Trophoblast cell (in vitro differentiated cells and primary cell): ENCODE results near the gene ATF7IP2.
"Not testable (repeated sequence)": the region's sequence is repeated elsewhere in the genome, so short reads cannot be mapped to it uniquely, and the experiment has no call there.

ENCODE experiments used
- DNase-seq, 2 donors: peaks; one replicate each; pipeline ENCODE4 v3.0.0-alpha.2; 2016
- H2AFZ ChIP-seq: 2 replicates; pipeline ENCODE4 v1.6.1; 2013; ENCODE audit warnings: low read length, moderate library complexity, mild to moderate bottlenecking; ENCODE audit not compliant: insufficient read depth, poor library complexity
- H2AK5ac ChIP-seq: 2 replicates; pipeline ENCODE4 v1.6.1; 2013; ENCODE audit warnings: mild to moderate bottlenecking, low read length
- H2BK120ac ChIP-seq: 2 replicates; pipeline ENCODE4 v1.6.1; 2013; ENCODE audit warnings: low read length, mild to moderate bottlenecking, moderate library complexity; ENCODE audit not compliant: insufficient read depth, poor library complexity
- H2BK12ac ChIP-seq: 2 replicates; pipeline ENCODE4 v1.6.1; 2013; ENCODE audit warnings: mild to moderate bottlenecking, low read length, moderate library complexity
- H2BK5ac ChIP-seq: 2 replicates; pipeline ENCODE4 v1.6.1; 2013; ENCODE audit warnings: low read length, low read depth, moderate library complexity, mild to moderate bottlenecking; ENCODE audit not compliant: poor library complexity
- H3K14ac ChIP-seq: 2 replicates; pipeline ENCODE4 v1.6.1; 2013; ENCODE audit warnings: mild to moderate bottlenecking, low read length
- H3K18ac ChIP-seq: 2 replicates; pipeline ENCODE4 v1.6.1; 2013; ENCODE audit warnings: mild to moderate bottlenecking, low read length
- H3K23ac ChIP-seq: 2 replicates; pipeline ENCODE4 v1.6.1; 2013; ENCODE audit warnings: low read length
- H3K27ac ChIP-seq: 2 replicates; pipeline ENCODE4 v1.5.1; 2013; ENCODE audit warnings: low read depth, mild to moderate bottlenecking, inconsistent platforms, low read length, moderate library complexity
- H3K27me3 ChIP-seq: 2 replicates; pipeline ENCODE4 v1.6.1; 2013; ENCODE audit warnings: inconsistent platforms, mild to moderate bottlenecking, low read length, moderate library complexity; ENCODE audit not compliant: insufficient read depth
- H3K36me3 ChIP-seq, 2 experiments: 1 replicate in 1 of 2; 2 replicates in 1 of 2; pipeline ENCODE4 v1.6.1; 2013; ENCODE audit warnings: low read length in 2 of 2, mild to moderate bottlenecking in 2 of 2, moderate library complexity in 1 of 2; ENCODE audit not compliant: insufficient read depth in 2 of 2, control insufficient read depth in 1 of 2
- H3K4ac ChIP-seq: 2 replicates; pipeline ENCODE4 v1.6.1; 2013; ENCODE audit warnings: low read depth, mild to moderate bottlenecking, low read length, moderate library complexity
- H3K4me1 ChIP-seq, 2 experiments: 1 replicate in 1 of 2; 2 replicates in 1 of 2; pipeline ENCODE4 v1.6.1; 2013; ENCODE audit warnings: low read length in 2 of 2, mild to moderate bottlenecking in 2 of 2, moderate library complexity in 1 of 2; ENCODE audit not compliant: insufficient read depth in 2 of 2, control insufficient read depth in 1 of 2
- H3K4me2 ChIP-seq: 2 replicates; pipeline ENCODE4 v1.6.1; 2013; ENCODE audit warnings: inconsistent platforms, mild to moderate bottlenecking, low read length, moderate library complexity
- H3K4me3 ChIP-seq: 2 replicates; pipeline ENCODE4 v1.5.1; 2013; ENCODE audit warnings: mild to moderate bottlenecking, low read depth, low read length, inconsistent platforms
- H3K79me1 ChIP-seq: one replicate; pipeline ENCODE4 v1.6.1; 2013; ENCODE audit warnings: low read length
- H3K79me2 ChIP-seq: 2 replicates; pipeline ENCODE4 v1.6.1; 2013; ENCODE audit warnings: low read length, mild to moderate bottlenecking; ENCODE audit not compliant: control insufficient read depth, insufficient read depth, poor library complexity
- H3K9ac ChIP-seq: 2 replicates; pipeline ENCODE4 v1.6.1; 2013; ENCODE audit warnings: mild to moderate bottlenecking, low read length
- H3K9me3 ChIP-seq: 2 replicates; pipeline ENCODE4 v1.6.1; 2013; ENCODE audit warnings: low read depth, mild to moderate bottlenecking, control low read depth, inconsistent platforms, low read length; ENCODE audit not compliant: insufficient read depth
- H4K12ac ChIP-seq: 2 replicates; pipeline ENCODE4 v1.6.1; 2013; ENCODE audit warnings: low read depth, mild to moderate bottlenecking, low read length, moderate library complexity
- H4K8ac ChIP-seq: 2 replicates; pipeline ENCODE4 v1.6.1; 2013; ENCODE audit warnings: low read depth, mild to moderate bottlenecking, low read length, moderate library complexity
- H4K91ac ChIP-seq: one replicate; pipeline ENCODE4 v1.6.1; 2013; ENCODE audit warnings: low read depth, mild to moderate bottlenecking, low read length, moderate library complexity
- WGBS: extraction: QIAGEN DNeasy Blood & Tissue Kit; methylation state at CpG from one replicate; pipeline ENCODE4 v1.1.7; 2013; ENCODE audit warnings: missing lambda C conversion rate; ENCODE audit not compliant: insufficient read length, insufficient coverage; ENCODE audit errors: extremely low coverage; 5-methylcytosine and 5-hydroxymethylcytosine counted together

ATF7IP2 gene

DNA sequence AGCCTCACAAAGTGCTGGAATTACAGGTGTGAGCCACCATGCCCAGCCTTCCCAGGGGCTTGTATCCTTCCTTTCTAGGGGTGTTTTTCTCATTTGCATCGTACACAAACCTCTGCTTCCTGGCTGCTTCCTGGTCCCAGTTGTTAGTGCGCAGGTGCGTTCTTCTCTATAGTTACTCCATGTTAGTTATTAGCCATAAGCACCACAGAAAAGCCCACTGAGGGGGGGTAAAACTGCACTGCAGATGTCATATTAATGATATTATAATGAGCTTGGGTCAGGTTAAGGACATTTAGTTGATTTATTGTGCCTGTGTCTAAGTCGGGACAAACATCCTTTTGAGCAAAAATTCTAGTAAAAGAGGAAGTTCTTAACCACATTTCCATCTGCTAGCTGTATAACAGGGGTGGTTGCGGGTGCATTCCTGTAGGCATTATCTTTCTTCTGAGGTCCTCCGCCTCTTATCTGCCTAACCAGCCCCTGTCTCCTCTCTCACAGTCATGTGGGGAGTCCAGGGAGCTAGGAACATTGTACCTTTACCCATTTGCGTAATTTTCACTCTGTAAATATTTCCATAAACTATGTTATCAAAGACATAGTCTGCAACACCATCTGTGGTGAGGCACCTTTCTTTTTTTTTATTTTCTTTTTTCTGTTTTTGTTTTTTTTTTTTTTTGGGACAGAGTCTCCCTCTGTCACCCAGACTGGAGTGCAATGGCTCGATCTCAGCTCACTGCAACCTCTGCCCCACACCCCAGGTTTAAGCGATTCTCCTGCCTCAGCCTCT, 23.6 kb upstream of the ATF7IP2 start:
- Histone ChIP-seq H2AFZ (no peak overlapping the region), H3K36me3 (no peaks in the 10 kb centered on the region), H3K79me2 (no peaks in the 10 kb centered on the region), H3K4me2 (no peak overlapping the region), H2AK5ac (no peak overlapping the region), H4K91ac (no peak overlapping the region), H3K4me3 (no peak overlapping the region), H3K27me3 (no peaks in the 10 kb centered on the region), H3K27ac (no peak overlapping the region), H2BK5ac (no peak overlapping the region), H2BK120ac (no peak overlapping the region), H3K4ac (no peak overlapping the region), H3K4me1 (no peaks in the 10 kb centered on the region), H3K18ac (no peak overlapping the region), H4K12ac (no peak overlapping the region), H2BK12ac (no peak overlapping the region), H3K9me3 (no peaks in the 10 kb centered on the region), H3K79me1 (peaks cover 1% of the 10 kb centered on the region), H3K23ac (no peak overlapping the region), H3K9ac (no peak overlapping the region), H3K14ac (no peak overlapping the region), H4K8ac (no peak overlapping the region)
- no peak for DNase-seq
- WGBS = no CpG with 5 or more reads among the region's 9 CpGs

DNA sequence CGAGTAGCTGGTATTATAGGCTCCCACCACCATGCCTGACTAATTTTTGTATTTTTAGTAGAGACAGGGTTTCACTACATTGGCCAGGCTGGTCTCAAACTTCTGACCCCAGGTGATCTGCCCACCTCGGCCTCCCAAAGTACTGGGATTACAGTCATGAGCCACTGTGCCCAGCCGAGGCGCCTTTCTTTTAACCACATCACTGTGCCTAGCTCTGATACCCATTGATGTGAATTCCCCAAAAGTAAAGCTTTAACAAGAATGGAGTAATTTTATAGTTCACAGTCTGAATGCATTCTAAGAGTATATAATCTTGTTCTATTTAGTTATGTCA, 23.0 kb upstream of the ATF7IP2 start:
- not testable (repeated sequence) for DNase-seq, H3K4me2 ChIP-seq, H3K4ac ChIP-seq, H2AFZ ChIP-seq, H3K9ac ChIP-seq, H4K12ac ChIP-seq, H2AK5ac ChIP-seq, H3K79me1 ChIP-seq, H2BK5ac ChIP-seq, H3K23ac ChIP-seq, H2BK120ac ChIP-seq, H3K27me3 ChIP-seq, H3K4me1 ChIP-seq, H3K27ac ChIP-seq, H4K91ac ChIP-seq, H3K36me3 ChIP-seq, H3K9me3 ChIP-seq, H3K79me2 ChIP-seq, H2BK12ac ChIP-seq, H3K4me3 ChIP-seq, H3K18ac ChIP-seq, H3K14ac ChIP-seq, H4K8ac ChIP-seq
- WGBS = no CpG with 5 or more reads among the region's 4 CpGs

DNA sequence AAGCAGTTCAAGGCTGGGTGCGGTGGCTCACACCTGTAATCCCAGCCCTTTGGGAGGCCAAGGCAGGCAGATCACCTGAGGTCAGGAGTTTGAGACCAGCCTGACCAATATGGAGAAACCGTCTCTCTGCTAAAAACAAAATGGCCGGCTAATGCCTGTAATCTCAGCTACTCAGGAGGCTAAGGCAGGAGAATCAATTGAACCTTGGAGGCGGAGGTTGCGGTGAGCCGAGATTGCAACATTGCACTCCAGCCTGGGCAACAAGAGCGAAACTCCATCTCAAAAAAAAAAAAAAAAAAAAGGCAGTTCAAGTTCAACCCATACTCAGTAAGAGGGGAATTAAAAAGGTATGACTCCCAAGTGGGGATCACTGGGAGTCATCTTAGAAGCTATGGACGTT, 19.2 kb upstream of the ATF7IP2 start:
- H3K9ac ChIP-seq, H4K91ac ChIP-seq, H3K4ac ChIP-seq, H4K8ac ChIP-seq, H3K36me3 ChIP-seq, H4K12ac ChIP-seq, H3K79me2 ChIP-seq, H3K23ac ChIP-seq, H2BK120ac ChIP-seq, DNase-seq, H3K27me3 ChIP-seq, H3K79me1 ChIP-seq, H2BK12ac ChIP-seq, H2BK5ac ChIP-seq, H2AK5ac ChIP-seq, H3K18ac ChIP-seq, H3K4me1 ChIP-seq, H2AFZ ChIP-seq, H3K4me3 ChIP-seq, H3K9me3 ChIP-seq, H3K14ac ChIP-seq, H3K27ac ChIP-seq, H3K4me2 ChIP-seq: not testable (repeated sequence)
- WGBS = no CpG with 5 or more reads among the region's 8 CpGs

- no peak overlapping the region for H3K18ac ChIP-seq
- H3K79me1 ChIP-seq = no peaks in the 10 kb centered on the region
- H3K4ac ChIP-seq = no peak overlapping the region
- H2AK5ac ChIP-seq = no peak overlapping the region
- no peaks in the 10 kb centered on the region for H3K9me3 ChIP-seq
- H3K27ac ChIP-seq = no peak overlapping the region
- no peak overlapping the region for H3K23ac ChIP-seq
- no peak overlapping the region for H2BK5ac ChIP-seq
- H3K4me2 ChIP-seq = no peak overlapping the region
- H3K27me3 ChIP-seq = no peaks in the 10 kb centered on the region
- H2BK120ac ChIP-seq = no peak overlapping the region
- DNase-seq = no peak
- no peak overlapping the region for H2BK12ac ChIP-seq
- H4K12ac ChIP-seq = no peak overlapping the region
- WGBS = no CpG with 5 or more reads among the region's 5 CpGs
- no peak overlapping the region for H4K91ac ChIP-seq
- no peaks in the 10 kb centered on the region for H3K36me3 ChIP-seq
- H3K14ac ChIP-seq = no peak overlapping the region
- H4K8ac ChIP-seq = no peak overlapping the region
- H3K4me3 ChIP-seq = no peak overlapping the region
- no peaks in the 10 kb centered on the region for H3K4me1 ChIP-seq
- no peak overlapping the region for H3K9ac ChIP-seq
- H2AFZ ChIP-seq = no peak overlapping the region
- no peaks in the 10 kb centered on the region for H3K79me2 ChIP-seq
Observed at GRCh38 chr16:10367616-10368188, 18.2 kb upstream of the ATF7IP2 start.
